ENCODE results near the gene MALL. TPM values are rescaled to one million over a fixed set of nuclear protein-coding genes. Genes with fewer than 3 reads are reported as not detected.
"Not testable (repeated sequence)": the region's sequence is repeated elsewhere in the genome, so short reads cannot be mapped to it uniquely, and the experiment has no call there.

The MALL gene
- total and polyA plus RNA-seq, 5 donors from 2014 or later = 0.13 to 0.34 (median 0.23) TPM; not detected in 1

- no peaks in the 10 kb centered on the region for H3K9me3 ChIP-seq (ENCODE audit: control insufficient read depth in 2 of 2, low read length in 2 of 2)
- H3K4me3 ChIP-seq (ENCODE audit: low read depth, low read length) = no peak overlapping the region
- Mint-ChIP-seq H3K4me1 (no peaks in the 10 kb centered on the region), H3K27ac (no peak overlapping the region), H3K9me3 (peaks cover 0 to 1% (median 0%) of the 10 kb centered on the region in 7 donors), H3K27me3 (no peaks in the 10 kb centered on the region), H3K36me3 (no peaks in the 10 kb centered on the region), H3K4me3 (no peak overlapping the region)
- no peak overlapping the region for H3K27ac ChIP-seq (ENCODE audit: insufficient read depth, low read length, poor library complexity, severe bottlenecking)
- no peaks in the 10 kb centered on the region for H3K27me3 ChIP-seq (ENCODE audit: control insufficient read depth, insufficient read depth, low read length)
- ATAC-seq (ENCODE audit: low read depth in 2 of 2) (no peak), DNase-seq (no peak)
- H3K36me3 ChIP-seq (ENCODE audit: control insufficient read depth, insufficient read depth, low read length) = no peaks in the 10 kb centered on the region
- no peaks in the 10 kb centered on the region for H3K4me1 ChIP-seq (ENCODE audit: control insufficient read depth, insufficient read depth, low read length, poor library complexity, severe bottlenecking)
These were observed 16.0 kb downstream of the MALL start for GRCh38 chr2:110099471-110100225.

GRCh38 chr2:110099038-110099425 lies 16.6 kb downstream of the MALL start:
- H3K27me3 Mint-ChIP-seq = no peaks in the 10 kb centered on the region
- Histone ChIP-seq H3K27ac (ENCODE audit: insufficient read depth, low read length, poor library complexity, severe bottlenecking) (no peak overlapping the region), H3K36me3 (ENCODE audit: control insufficient read depth, insufficient read depth, low read length) (no peaks in the 10 kb centered on the region), H3K27me3 (ENCODE audit: control insufficient read depth, insufficient read depth, low read length) (no peaks in the 10 kb centered on the region), H3K4me1 (ENCODE audit: control insufficient read depth, insufficient read depth, low read length, poor library complexity, severe bottlenecking) (no peaks in the 10 kb centered on the region), H3K4me3 (ENCODE audit: low read depth, low read length) (no peak overlapping the region), H3K9me3 (ENCODE audit: control insufficient read depth in 2 of 2, low read length in 2 of 2) (no peaks in the 10 kb centered on the region)
- peak overlapping the region in 1 of 3 donors; percentile 38 for H3K27ac Mint-ChIP-seq
- no peaks in the 10 kb centered on the region for H3K4me1 Mint-ChIP-seq
- H3K4me3 Mint-ChIP-seq = no peak overlapping the region
- no peak for DNase-seq
- no peak for ATAC-seq (ENCODE audit: low read depth in 2 of 2)
- no peaks in the 10 kb centered on the region for H3K36me3 Mint-ChIP-seq
- peaks cover 0 to 1% (median 0%) of the 10 kb centered on the region in 7 donors for H3K9me3 Mint-ChIP-seq

DNA sequence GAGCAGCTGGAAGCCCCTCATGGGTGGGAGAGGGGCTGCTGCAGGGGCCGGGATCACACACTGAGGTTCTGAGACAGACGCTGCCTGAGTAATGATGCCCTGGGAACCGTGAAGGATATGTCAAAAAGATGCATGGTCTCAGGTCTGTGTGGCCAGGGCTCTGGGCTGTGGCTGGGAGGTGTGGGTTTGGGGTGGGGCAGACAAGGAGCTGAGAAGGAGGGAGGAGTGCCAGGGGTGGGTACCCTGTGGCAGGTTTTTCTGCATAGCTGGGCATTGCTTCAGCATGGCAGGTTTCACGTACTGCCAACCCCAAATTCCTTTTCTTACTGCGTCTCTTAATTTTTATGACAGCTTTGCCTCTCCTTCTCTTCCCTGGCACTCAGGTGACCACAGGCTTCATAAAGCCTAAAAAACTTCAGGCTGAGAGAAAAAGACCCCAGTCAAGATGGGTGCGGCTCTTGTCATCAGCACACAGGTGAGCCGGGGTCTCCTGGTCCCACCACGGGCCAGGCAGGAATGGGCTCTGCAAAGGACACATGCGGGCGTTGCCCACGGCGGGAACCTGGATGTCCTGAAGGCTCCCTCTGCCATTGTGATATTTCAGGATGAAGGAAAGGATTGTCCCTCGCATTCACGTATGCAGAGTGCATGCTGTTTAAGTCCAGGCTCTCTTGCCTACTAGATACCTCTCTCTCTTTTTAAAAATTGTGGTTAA lies 18.0 kb downstream of the MALL start:
- Histone ChIP-seq H3K27ac (ENCODE audit: insufficient read depth, low read length, poor library complexity, severe bottlenecking) (no peak overlapping the region), H3K27me3 (ENCODE audit: control insufficient read depth, insufficient read depth, low read length) (no peaks in the 10 kb centered on the region), H3K4me3 (ENCODE audit: low read depth, low read length) (no peak overlapping the region), H3K36me3 (ENCODE audit: control insufficient read depth, insufficient read depth, low read length) (no peaks in the 10 kb centered on the region), H3K9me3 (ENCODE audit: control insufficient read depth in 2 of 2, low read length in 2 of 2) (no peaks in the 10 kb centered on the region), H3K4me1 (ENCODE audit: control insufficient read depth, insufficient read depth, low read length, poor library complexity, severe bottlenecking) (no peaks in the 10 kb centered on the region)
- ATAC-seq (ENCODE audit: low read depth in 2 of 2) = no peak
- H3K4me1 Mint-ChIP-seq = no peaks in the 10 kb centered on the region
- H3K27ac Mint-ChIP-seq = no peak overlapping the region
- no peak overlapping the region for H3K4me3 Mint-ChIP-seq
- no peaks in the 10 kb centered on the region for H3K27me3 Mint-ChIP-seq
- DNase-seq = no peak
- no peaks in the 10 kb centered on the region for H3K36me3 Mint-ChIP-seq
- peaks cover 0 to 1% (median 0%) of the 10 kb centered on the region in 7 donors for H3K9me3 Mint-ChIP-seq

- no peaks in the 10 kb centered on the region for H3K36me3 ChIP-seq (ENCODE audit: control insufficient read depth, insufficient read depth, low read length)
- DNase-seq = no peak
- H3K36me3 Mint-ChIP-seq = no peaks in the 10 kb centered on the region
- H3K4me3 ChIP-seq (ENCODE audit: low read depth, low read length) = no peak overlapping the region
- H3K4me1 ChIP-seq (ENCODE audit: control insufficient read depth, insufficient read depth, low read length, poor library complexity, severe bottlenecking) = no peaks in the 10 kb centered on the region
- no peaks in the 10 kb centered on the region for H3K9me3 ChIP-seq (ENCODE audit: control insufficient read depth in 2 of 2, low read length in 2 of 2)
- H3K4me3 Mint-ChIP-seq = no peak overlapping the region
- H3K27ac Mint-ChIP-seq = no peak overlapping the region
- no peaks in the 10 kb centered on the region for H3K27me3 ChIP-seq (ENCODE audit: control insufficient read depth, insufficient read depth, low read length)
- no peaks in the 10 kb centered on the region for H3K4me1 Mint-ChIP-seq
- ATAC-seq (ENCODE audit: low read depth in 2 of 2) = no peak
- H3K27me3 Mint-ChIP-seq = no peaks in the 10 kb centered on the region
- H3K27ac ChIP-seq (ENCODE audit: insufficient read depth, low read length, poor library complexity, severe bottlenecking) = no peak overlapping the region
- peaks cover 0 to 1% (median 0%) of the 10 kb centered on the region in 7 donors for H3K9me3 Mint-ChIP-seq
These were observed 19.5 kb downstream of the MALL start for GRCh38 chr2:110095994-110096633.

DNA sequence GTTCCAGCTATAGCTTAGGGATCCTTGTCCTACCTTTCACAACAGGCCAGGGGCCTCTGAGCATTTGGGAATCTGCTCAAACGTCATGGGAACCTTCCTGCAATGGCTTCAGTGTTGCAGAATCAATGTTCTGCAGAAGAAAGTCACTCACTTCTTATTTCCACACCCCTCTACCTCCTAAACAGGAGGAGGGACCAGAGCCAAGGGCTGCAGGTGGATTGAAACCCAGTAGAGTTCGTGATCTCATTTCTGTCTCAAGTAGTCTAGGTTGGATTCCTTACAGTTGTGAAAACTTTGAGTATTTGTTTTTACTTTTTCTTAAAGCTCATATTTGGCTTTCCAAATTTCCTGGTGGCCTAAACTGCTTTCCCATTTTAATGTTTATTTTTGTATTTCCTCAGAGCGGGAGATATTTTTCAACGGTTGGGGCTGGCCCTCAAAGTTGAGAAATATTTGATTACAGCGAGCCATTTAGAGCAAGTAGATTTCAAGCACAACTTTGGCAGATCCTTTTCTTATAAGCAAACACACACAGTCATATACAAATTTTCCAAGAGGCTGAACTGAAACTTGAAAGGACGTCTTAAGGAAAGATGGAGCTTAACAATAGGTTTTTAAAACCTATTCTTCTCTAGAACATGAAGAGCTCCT lies 20.6 kb downstream of the MALL start:
- not testable (repeated sequence) for H3K27me3 ChIP-seq (ENCODE audit: control insufficient read depth, insufficient read depth, low read length); H3K4me1 ChIP-seq (ENCODE audit: control insufficient read depth, insufficient read depth, low read length, poor library complexity, severe bottlenecking); DNase-seq; H3K27ac Mint-ChIP-seq; H3K36me3 ChIP-seq (ENCODE audit: control insufficient read depth, insufficient read depth, low read length); H3K27me3 Mint-ChIP-seq; H3K36me3 Mint-ChIP-seq; H3K27ac ChIP-seq (ENCODE audit: insufficient read depth, low read length, poor library complexity, severe bottlenecking); H3K9me3 Mint-ChIP-seq; H3K9me3 ChIP-seq (ENCODE audit: control insufficient read depth in 2 of 2, low read length in 2 of 2); H3K4me3 ChIP-seq (ENCODE audit: low read depth, low read length); ATAC-seq (ENCODE audit: low read depth in 2 of 2); H3K4me1 Mint-ChIP-seq; H3K4me3 Mint-ChIP-seq

GRCh38 chr2:110093924-110094323 lies 21.7 kb downstream of the MALL start:
- H3K4me3 ChIP-seq (ENCODE audit: low read depth, low read length); H3K27me3 ChIP-seq (ENCODE audit: control insufficient read depth, insufficient read depth, low read length); H3K27ac ChIP-seq (ENCODE audit: insufficient read depth, low read length, poor library complexity, severe bottlenecking); H3K27ac Mint-ChIP-seq; H3K4me1 Mint-ChIP-seq; H3K9me3 ChIP-seq (ENCODE audit: control insufficient read depth in 2 of 2, low read length in 2 of 2); DNase-seq; H3K4me3 Mint-ChIP-seq; H3K4me1 ChIP-seq (ENCODE audit: control insufficient read depth, insufficient read depth, low read length, poor library complexity, severe bottlenecking); H3K27me3 Mint-ChIP-seq; ATAC-seq (ENCODE audit: low read depth in 2 of 2); H3K36me3 ChIP-seq (ENCODE audit: control insufficient read depth, insufficient read depth, low read length); H3K9me3 Mint-ChIP-seq; H3K36me3 Mint-ChIP-seq: not testable (repeated sequence)

GRCh38 chr2:110090164-110090563 lies 25.5 kb downstream of the MALL start:
- not testable (repeated sequence) for H3K27ac ChIP-seq (ENCODE audit: insufficient read depth, low read length, poor library complexity, severe bottlenecking); H3K9me3 ChIP-seq (ENCODE audit: control insufficient read depth in 2 of 2, low read length in 2 of 2); DNase-seq; H3K4me1 Mint-ChIP-seq; H3K36me3 Mint-ChIP-seq; H3K9me3 Mint-ChIP-seq; H3K27me3 ChIP-seq (ENCODE audit: control insufficient read depth, insufficient read depth, low read length); H3K4me3 ChIP-seq (ENCODE audit: low read depth, low read length); ATAC-seq (ENCODE audit: low read depth in 2 of 2); H3K4me3 Mint-ChIP-seq; H3K36me3 ChIP-seq (ENCODE audit: control insufficient read depth, insufficient read depth, low read length); H3K4me1 ChIP-seq (ENCODE audit: control insufficient read depth, insufficient read depth, low read length, poor library complexity, severe bottlenecking); H3K27me3 Mint-ChIP-seq; H3K27ac Mint-ChIP-seq
